Spleen (tissue), 7 donors: ENCODE measurements around the gene CHST6.

Source experiments
- POLR2A ChIP-seq, 3 donors: fragments of 450-650 bp; IDR thresholded peaks; one replicate each; pipeline ENCODE4 v1.5.1; 2017; ENCODE audit warnings: antibody characterized with exemption in 3 of 3, mild to moderate bottlenecking in 1 of 3
- TF ChIP-seq, protein P1 (sequence below), 11 experiments: fragments of 200-600 bp in 7 of 11; fragments of 450-650 bp in 4 of 11; sonication (generic) in 4 of 11; IDR thresholded peaks in 8 of 11; conservative IDR thresholded peaks in 3 of 11; 1 replicate in 7 of 11; 2 replicates in 4 of 11; pipeline versions ENCODE4 v1.4.0 to v1.8.0; 2016 to 2021; ENCODE audit warnings: antibody characterized with exemption in 11 of 11, inconsistent platforms in 4 of 11, mild to moderate bottlenecking in 1 of 11
- donor health status: DM: no; HTN: no; CAD: no; lungs with moderate emphysema.
- donor health status: DM: no; HTN: no; CAD: no.
- donor health status: DM: no; HTN: no; CAD: no.

DNA sequence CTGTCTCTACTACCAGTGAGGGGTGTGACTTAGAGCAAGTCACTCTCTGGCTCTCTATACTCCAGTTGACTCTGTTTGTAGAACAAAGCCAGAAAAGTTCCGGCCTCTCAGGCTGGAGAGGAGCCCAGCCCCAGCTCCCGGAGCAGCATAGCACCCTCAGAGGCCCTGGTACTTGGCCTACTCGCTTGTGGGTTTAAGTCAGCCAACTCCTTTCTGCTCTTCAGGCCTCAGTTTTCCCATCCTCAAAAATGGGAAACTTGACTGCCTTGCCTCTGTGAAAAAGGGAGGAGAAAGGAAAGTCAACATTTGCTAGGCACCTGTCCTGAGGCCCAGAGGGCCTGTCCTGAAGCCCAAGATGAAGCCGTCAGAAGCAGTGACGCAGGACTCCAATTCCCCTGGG lies 1.1 kb downstream of the CHST6 start:
- TF ChIP-seq, protein P1, sequence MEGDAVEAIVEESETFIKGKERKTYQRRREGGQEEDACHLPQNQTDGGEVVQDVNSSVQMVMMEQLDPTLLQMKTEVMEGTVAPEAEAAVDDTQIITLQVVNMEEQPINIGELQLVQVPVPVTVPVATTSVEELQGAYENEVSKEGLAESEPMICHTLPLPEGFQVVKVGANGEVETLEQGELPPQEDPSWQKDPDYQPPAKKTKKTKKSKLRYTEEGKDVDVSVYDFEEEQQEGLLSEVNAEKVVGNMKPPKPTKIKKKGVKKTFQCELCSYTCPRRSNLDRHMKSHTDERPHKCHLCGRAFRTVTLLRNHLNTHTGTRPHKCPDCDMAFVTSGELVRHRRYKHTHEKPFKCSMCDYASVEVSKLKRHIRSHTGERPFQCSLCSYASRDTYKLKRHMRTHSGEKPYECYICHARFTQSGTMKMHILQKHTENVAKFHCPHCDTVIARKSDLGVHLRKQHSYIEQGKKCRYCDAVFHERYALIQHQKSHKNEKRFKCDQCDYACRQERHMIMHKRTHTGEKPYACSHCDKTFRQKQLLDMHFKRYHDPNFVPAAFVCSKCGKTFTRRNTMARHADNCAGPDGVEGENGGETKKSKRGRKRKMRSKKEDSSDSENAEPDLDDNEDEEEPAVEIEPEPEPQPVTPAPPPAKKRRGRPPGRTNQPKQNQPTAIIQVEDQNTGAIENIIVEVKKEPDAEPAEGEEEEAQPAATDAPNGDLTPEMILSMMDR (IDR thresholded peaks at IDR 0.05 in 8 of 11, conservative IDR thresholded peaks at IDR 0.05 in 3 of 11), result no peak
- no peak for TF ChIP-seq POLR2A (IDR thresholded peaks at IDR 0.05)
